ENCODE results near the gene EXOSC9.

EXOSC9 gene

DNA sequence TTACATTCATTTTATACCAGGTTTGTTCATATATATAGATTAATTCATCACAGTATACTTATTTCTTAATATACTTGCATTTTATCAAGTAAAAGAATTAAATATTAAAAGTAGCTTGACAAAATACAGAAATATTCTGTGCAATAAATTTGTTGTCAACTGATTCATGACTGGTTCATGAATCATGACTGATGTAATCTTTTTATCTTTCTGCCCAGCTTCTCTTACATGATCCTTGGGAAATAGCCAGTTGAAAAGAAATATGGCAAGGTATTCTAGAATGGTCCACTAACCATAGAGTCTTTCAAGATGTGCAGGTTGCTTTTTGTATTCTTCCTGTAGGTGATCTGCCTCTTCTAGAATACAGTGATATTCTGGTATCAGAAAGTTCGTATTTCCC, 26.7 kb downstream of the EXOSC9 start:
- peak; percentile 57 for DNase-seq

DNA sequence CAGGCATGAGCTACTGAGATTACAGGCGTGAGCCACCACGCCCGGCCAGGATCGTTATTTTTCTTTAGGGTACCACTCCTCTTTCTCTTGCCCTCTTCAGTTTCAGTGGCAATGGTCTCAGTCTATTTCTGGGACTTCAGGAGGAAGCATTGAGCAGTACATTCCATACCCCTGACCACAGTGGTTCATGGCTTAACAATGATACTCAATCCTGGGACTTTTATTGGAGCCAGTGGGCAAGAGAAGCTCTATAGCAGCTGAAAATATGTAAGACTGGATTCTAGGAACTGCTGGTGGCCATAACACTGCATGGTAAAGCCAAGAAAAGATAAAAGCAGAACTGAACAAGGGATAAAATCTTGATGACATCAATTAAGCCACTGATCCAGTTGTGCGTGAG, 28.4 kb downstream of the EXOSC9 start:
- DNase-seq, result peak; percentile 53

DNA sequence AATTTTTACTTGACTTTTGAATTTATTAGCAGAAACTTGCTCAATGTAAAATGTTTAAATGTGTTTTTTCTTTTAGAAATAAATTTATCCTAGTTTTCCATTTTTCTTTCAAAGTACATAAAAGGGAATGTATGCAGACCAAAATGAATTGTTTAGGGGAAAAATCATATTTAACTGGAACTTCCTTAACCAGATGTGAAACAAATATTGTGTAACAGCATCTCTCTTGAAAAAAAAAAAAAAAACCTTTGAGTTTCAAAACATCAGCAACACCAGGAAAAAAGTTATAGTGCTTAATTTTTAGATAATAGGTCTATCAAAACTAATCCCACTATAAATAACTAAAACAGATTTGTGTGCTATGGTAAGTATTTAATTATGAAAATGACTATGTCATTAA, 37.0 kb downstream of the EXOSC9 start:
- no peak for DNase-seq

DNA sequence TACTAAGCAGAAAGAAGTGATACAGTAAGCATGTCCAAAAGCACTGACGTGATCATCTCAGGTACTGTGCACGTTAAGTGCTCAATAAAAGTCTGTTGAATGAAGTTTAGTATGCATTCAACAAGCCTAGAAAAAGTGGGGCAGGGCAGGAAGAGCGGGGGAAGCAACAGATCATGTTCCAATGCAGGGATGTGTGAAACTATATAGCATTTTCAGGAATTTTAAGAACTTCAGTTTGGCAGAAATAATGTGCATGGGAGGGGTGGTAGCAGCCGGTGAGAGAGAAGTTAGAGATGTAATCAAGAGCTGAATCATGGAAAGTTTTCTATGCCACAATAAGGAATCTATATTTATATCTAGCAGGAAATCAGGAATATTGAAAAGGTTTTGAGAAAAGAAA, 41.7 kb downstream of the EXOSC9 start:
- DNase-seq, result no peak

DNA sequence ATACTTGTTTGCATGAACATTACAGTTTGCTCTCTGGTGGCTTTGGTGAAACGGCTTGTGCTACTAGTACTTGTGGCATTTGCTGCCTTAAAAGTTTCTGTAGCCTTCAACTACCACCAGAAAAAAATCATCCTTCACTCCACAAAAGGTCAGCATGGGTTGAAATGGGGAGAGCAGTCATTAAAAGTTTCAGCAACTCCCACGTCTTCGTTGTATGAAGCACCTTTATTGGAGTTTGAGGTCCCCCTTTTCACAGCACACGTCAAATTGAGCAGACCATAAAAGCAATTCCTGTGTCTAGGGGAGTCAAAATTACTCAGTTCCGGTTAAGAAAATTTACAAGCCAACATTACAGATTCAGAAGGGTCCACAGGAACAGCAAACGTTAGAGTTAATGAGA, 45.5 kb downstream of the EXOSC9 start:
- DNase-seq, result no peak

DNA sequence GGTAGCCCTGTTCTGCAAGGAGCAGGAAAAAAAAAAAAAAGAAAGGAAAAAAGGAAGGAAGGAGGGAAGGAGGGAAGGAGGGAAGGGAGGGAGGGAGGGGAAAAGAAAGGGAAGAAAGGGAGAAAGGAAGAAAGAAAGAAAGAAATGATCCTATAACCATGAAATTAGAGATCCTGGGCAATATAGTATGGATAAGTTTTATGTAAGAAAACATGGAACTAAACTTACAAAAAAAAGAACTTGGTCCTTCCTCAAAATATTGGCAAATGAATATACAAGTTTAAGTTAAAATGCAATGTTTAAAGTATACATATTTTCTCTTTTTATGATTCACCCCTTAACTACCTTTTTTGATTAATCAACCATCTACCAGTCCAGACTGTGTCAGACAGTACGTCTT, 50.2 kb downstream of the EXOSC9 start:
- no peak for DNase-seq

DNA sequence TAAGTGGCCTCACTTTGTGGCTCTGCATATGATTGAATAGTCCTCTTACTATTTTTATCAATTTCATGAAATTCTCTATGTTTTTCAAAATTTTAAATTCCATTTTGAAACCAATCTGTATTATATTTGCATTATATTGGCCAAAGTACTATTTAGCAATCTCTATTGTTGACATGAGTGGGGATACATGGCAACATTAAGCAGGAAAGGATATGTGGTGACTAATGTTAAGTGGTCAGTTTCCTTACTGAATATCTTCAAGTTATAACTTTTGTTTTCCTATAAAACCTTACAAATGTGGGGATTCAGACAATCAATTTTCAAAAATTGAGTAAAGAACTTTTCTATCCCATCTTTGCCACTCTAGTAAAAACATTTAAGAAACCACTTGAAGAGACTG, 59.0 kb downstream of the EXOSC9 start:
- DNase-seq, result no peak

DNA sequence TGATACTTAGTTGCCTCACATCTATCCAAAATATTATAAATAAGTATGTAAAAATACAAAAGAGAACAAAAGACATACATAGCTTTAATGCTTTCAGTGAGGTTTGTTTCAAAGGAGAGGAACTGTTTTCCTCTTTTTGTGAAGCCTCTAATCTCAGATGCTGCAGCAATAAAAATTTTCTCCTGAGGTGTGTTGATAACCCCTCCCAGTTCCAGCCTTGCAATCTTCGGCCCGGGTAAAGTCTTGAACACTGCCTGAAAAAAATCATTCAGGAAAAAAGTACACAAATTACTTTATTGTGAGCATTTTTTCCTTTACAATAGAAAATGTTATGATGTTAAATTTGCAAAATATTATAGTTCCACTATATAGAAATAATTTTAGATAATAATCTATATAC, 60.3 kb downstream of the EXOSC9 start:
- no peak for DNase-seq

DNA sequence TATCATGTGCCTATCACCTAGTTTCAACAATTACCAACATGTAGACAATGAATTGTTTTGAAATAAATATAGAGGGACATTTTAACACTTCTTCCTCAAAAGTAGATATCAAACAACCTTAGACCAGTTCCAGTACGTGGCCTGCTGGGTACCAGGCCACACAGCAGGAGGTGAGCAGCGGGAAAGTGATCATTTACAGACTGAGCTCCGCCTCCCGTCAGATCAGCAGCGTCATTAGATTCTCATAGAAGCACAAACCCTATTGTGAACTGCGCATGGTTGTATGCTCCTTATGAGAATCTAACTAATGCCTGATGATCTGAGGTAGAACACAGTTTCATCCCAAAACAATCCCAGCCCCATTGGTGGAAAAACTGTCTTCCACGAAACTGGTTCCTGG, 62.7 kb downstream of the EXOSC9 start:
- no peak for DNase-seq

Data from fibroblast of skin of back (primary cell).